HepG2 (cell line): ENCODE data around the gene MOB4. TPM values are rescaled to one million over a fixed set of nuclear protein-coding genes. Genes with fewer than 3 reads are reported as not detected.

ENCODE experiments used
- ATAC-seq: fragments of 200-7000 bp; cut with Tn5 transposase; 3 replicates; pipeline ENCODE4 v1.9.1; 2020; ENCODE audit warnings: mild to moderate bottlenecking, moderate library complexity
- BruUV-seq: library from RNA; stranded (reverse); fragments of 400-500 nt; replicated peaks from 2 replicates; lab custom pipeline; 2021; lab: Mats Ljungman, UMichigan
- CTCF ChIA-PET: fragments of 300-600 bp; formaldehyde crosslinking; extraction: SDS; loops from one replicate; lab custom pipeline; 2021; ENCODE audit warnings: low total read pairs, inconsistent platforms, low intra/inter-chr PET ratio; lab: Yijun Ruan, JAX
- POLR2A ChIA-PET: fragments of 350-600 bp; sonication (Branson Sonifier 250); formaldehyde crosslinking; loops from one replicate; lab custom pipeline; 2020; ENCODE audit warnings: antibody characterized with exemption, inconsistent platforms; lab: Yijun Ruan, JAX
- DNase-seq: peaks from one replicate; pipeline ENCODE4 v3.0.0-alpha.2; 2015; ENCODE audit warnings: low spot score
- FAIRE-seq: peaks from 3 replicates; lab custom pipeline; 2011; peaks lifted over from hg19 to GRCh38; lab: Jason Lieb, UNC
- H2AFZ ChIP-seq: one replicate; pipeline ENCODE4 v1.6.1; 2011; ENCODE audit warnings: low read length, inconsistent platforms
- H3K27ac ChIP-seq: fragments of 300-600 bp; 3 replicates; pipeline ENCODE4 v1.8.0; 2011; ENCODE audit warnings: mixed run types, mild to moderate bottlenecking, mixed read lengths, low read length, inconsistent platforms; ENCODE audit not compliant: insufficient read depth; ENCODE audit errors: extremely low read length
- H3K27me3 ChIP-seq, 2 experiments: fragments of 200-600 bp in 1 of 2; 2 replicates in 1 of 2; 3 replicates in 1 of 2; pipeline versions ENCODE4 v1.6.0 to v1.8.0; 2011; ENCODE audit warnings: low read length in 2 of 2, mild to moderate bottlenecking in 2 of 2, moderate library complexity in 2 of 2, inconsistent platforms in 1 of 2; ENCODE audit not compliant: insufficient read depth in 2 of 2, control insufficient read depth in 1 of 2
- H3K36me3 ChIP-seq, 2 experiments: fragments of 200-600 bp in 1 of 2; replicated peaks in 1 of 2; 2 replicates in 1 of 2; 3 replicates in 1 of 2; pipeline versions ENCODE4 v1.5.1 to v1.8.0; 2011; ENCODE audit warnings: low read length in 2 of 2, inconsistent platforms in 1 of 2; ENCODE audit not compliant: insufficient read depth in 2 of 2, control insufficient read depth in 1 of 2
- H3K4me1 ChIP-seq: 2 replicates; pipeline ENCODE4 v1.5.1; 2012; ENCODE audit warnings: low read length, inconsistent platforms; ENCODE audit not compliant: insufficient read depth
- H3K4me2 ChIP-seq: 2 replicates; pipeline ENCODE4 v1.6.0; 2011; ENCODE audit warnings: low read depth, low read length, inconsistent platforms
- H3K4me3 ChIP-seq, 3 experiments: fragments of 200-600 bp in 1 of 3; sonication (generic), shearing (Covaris generic) in 1 of 3; replicated peaks in 1 of 3; 2 replicates each; pipeline ENCODE4 v1.5.1; 2011 to 2016; ENCODE audit warnings: low read length in 3 of 3, inconsistent platforms in 2 of 3, low read depth in 2 of 3, mild to moderate bottlenecking in 2 of 3, control low read depth in 1 of 3, mixed read lengths in 1 of 3; ENCODE audit not compliant: insufficient read depth in 1 of 3
- H3K79me2 ChIP-seq: one replicate; pipeline ENCODE4 v1.6.1; 2011; ENCODE audit warnings: low read length, inconsistent platforms; ENCODE audit not compliant: insufficient read depth
- H3K9ac ChIP-seq: 2 replicates; pipeline ENCODE4 v1.6.0; 2011; ENCODE audit warnings: mild to moderate bottlenecking, low read depth, low read length, inconsistent platforms; ENCODE audit not compliant: insufficient read depth
- H3K9me3 ChIP-seq: 2 replicates; pipeline ENCODE4 v1.5.1; 2012; ENCODE audit warnings: mild to moderate bottlenecking, low read length
- H4K20me1 ChIP-seq: 2 replicates; pipeline ENCODE4 v1.6.0; 2011; ENCODE audit warnings: inconsistent platforms, mild to moderate bottlenecking, low read length, moderate library complexity; ENCODE audit not compliant: insufficient read depth
- HMG20A ChIP-seq: IDR thresholded peaks from 2 replicates; pipeline ENCODE4 v1.6.1; 2016; ENCODE audit warnings: borderline replicate concordance
- HNRNPH1 ChIP-seq: fragments of 200-400 bp; formaldehyde crosslinking; optimal IDR thresholded peaks from 2 replicates; pipeline ENCODE3; 2017; ENCODE audit warnings: mild to moderate bottlenecking, low read depth, low read length
- MBD4 ChIP-seq: IDR thresholded peaks from 2 replicates; pipeline ENCODE4 v1.6.1; 2012; ENCODE audit warnings: low read length, inconsistent platforms, borderline replicate concordance
- MEIS1 ChIP-seq: sonication (generic); formaldehyde crosslinking; IDR thresholded peaks from 2 replicates; pipeline ENCODE4 v1.9.0; 2021; ENCODE audit warnings: mild to moderate bottlenecking, missing genetic modification reagents, moderate library complexity, borderline replicate concordance
- MZF1 ChIP-seq: sonication (generic); formaldehyde crosslinking; IDR thresholded peaks from 2 replicates; pipeline ENCODE4 v1.8.1; 2023; ENCODE audit warnings: mild to moderate bottlenecking, missing genetic modification reagents, borderline replicate concordance
- ZFP90 ChIP-seq: sonication (generic); formaldehyde crosslinking; IDR thresholded peaks from 2 replicates; pipeline ENCODE4 v1.8.0; 2022; ENCODE audit warnings: missing genetic modification reagents, mild to moderate bottlenecking, inconsistent platforms, borderline replicate concordance
- ZNF629 ChIP-seq: sonication (generic); formaldehyde crosslinking; conservative IDR thresholded peaks from 2 replicates; pipeline ENCODE4 v1.5.0; 2020; ENCODE audit warnings: missing genetic modification reagents
- ZNF83 ChIP-seq: sonication (generic); formaldehyde crosslinking; IDR thresholded peaks from 2 replicates; pipeline ENCODE4 v1.4.0; 2020; ENCODE audit warnings: missing genetic modification reagents, mild to moderate bottlenecking, borderline replicate concordance
- WGBS: methylation state at CpG from one replicate; pipeline ENCODE4 v1.1.6; 2017; ENCODE audit warnings: low lambda C conversion rate; 5-methylcytosine and 5-hydroxymethylcytosine counted together
- in situ Hi-C: cut with HindIII; loops from 2 replicates; pipeline ENCODE4 v1.10.0; 2017; ENCODE audit warnings: low pct_unique_long_range_greater_than_20kb; ENCODE audit not compliant: extremely low pct_ligation_motif_present
- intact Hi-C: fragments of 100-400 bp; cut with micrococcal nuclease; formaldehyde crosslinking; loops from one replicate; pipeline ENCODE4 v1.10.0; 2022; ENCODE audit not compliant: unreplicated experiment
- polyA plus RNA-seq, 8 experiments: library from polyadenylated mRNA; depleted of rRNA in 3 of 8; stranded (reverse) in 7 of 8; unstranded in 1 of 8; fragments of >200 nt; fragmentation: Illumina TruSeq in 4 of 8; extraction: Trizol in 4 of 8; gene quantifications; 2 replicates each; pipeline versions ENCODE4 v1.2.1 to v1.2.3, GENCODE V29; 2011 to 2016; ENCODE audit warnings: low read depth in 4 of 8, missing spikeins in 1 of 8, mixed read lengths in 1 of 8; ENCODE audit not compliant: insufficient read depth in 1 of 8
- total RNA-seq, 5 experiments: library from RNA; depleted of rRNA; stranded (reverse); fragments of >200 nt; fragmentation: Illumina TruSeq; extraction: Trizol; gene quantifications; 2 replicates each; pipeline ENCODE4 v1.2.3, GENCODE V29; 2016; ENCODE audit warnings: low read depth in 1 of 5
- TF ChIP-seq, protein P1 (sequence below): sonication (generic); formaldehyde crosslinking; IDR thresholded peaks from 2 replicates; pipeline ENCODE4 v1.9.0; 2021; ENCODE audit warnings: missing genetic modification reagents, mild to moderate bottlenecking, borderline replicate concordance
- TF ChIP-seq, protein P2 (sequence below): sonication (generic); formaldehyde crosslinking; IDR thresholded peaks from 2 replicates; pipeline ENCODE4 v1.4.0; 2020; ENCODE audit warnings: missing genetic modification reagents

Gene MOB4
- total and polyA plus RNA-seq, 2 of the 13 experiments (the other 11 are each of a cell fraction or from before 2014, with no cell fraction given) = 35.7 to 38.6 TPM

DNA sequence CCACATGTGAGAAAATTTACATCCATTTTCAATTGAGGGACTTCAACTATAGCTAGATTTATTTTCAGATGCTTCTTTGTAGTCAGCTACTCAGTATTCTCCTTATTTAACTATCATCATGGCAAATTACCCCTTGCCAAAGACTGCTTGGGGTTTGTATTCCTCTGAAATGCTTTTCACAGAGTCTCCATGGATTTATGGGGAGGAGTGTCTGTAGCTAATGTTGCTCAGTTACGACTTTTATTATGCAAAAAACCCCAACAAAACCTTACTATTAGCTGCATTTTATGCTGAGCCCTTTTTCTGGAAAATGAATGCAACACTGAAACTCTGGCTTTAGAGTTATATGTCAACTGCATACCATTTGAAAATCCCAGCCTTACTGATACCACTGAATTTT, 80.9 kb downstream of the MOB4 start:
- Histone ChIP-seq H3K79me2 (no peaks in the 10 kb centered on the region), H3K9ac (no peak overlapping the region), H3K9me3 (no peaks in the 10 kb centered on the region), H3K27me3 (peaks cover 0 to 17% of the 10 kb centered on the region in 2 experiments; a peak in 2 of 5 replicates), H3K4me3 (no peak overlapping the region), H2AFZ (no peak overlapping the region), H3K27ac (no peak overlapping the region), H3K36me3 (no peaks in the 10 kb centered on the region), H4K20me1 (no peaks in the 10 kb centered on the region), H3K4me1 (peaks cover 23% of the 10 kb centered on the region), H3K4me2 (no peak overlapping the region)
- intact Hi-C loops (loop anchor here (5.0 kb wide), 1 partner anchor 79 kb away; the partner anchor contains the start of gene MOB4), in situ Hi-C loops (no loop called here)
- ChIA-PET POLR2A (no interaction called here), CTCF (no interaction called here)
- 0% methylated on average over 1 of the region's 1 CpG for WGBS
- BruUV-seq = no TSS peak
- no peak for TF ChIP-seq ZNF629 (CRISPR knock-in tag)
- TF ChIP-seq MEIS1 = no peak
- TF ChIP-seq MZF1 = no peak
- no peak for TF ChIP-seq ZNF83 (CRISPR knock-in tag)
- TF ChIP-seq MBD4 = no peak
- no peak for TF ChIP-seq HMG20A (CRISPR knock-in tag)
- no peak for TF ChIP-seq ZFP90 (CRISPR knock-in tag)
- TF ChIP-seq, protein P1, sequence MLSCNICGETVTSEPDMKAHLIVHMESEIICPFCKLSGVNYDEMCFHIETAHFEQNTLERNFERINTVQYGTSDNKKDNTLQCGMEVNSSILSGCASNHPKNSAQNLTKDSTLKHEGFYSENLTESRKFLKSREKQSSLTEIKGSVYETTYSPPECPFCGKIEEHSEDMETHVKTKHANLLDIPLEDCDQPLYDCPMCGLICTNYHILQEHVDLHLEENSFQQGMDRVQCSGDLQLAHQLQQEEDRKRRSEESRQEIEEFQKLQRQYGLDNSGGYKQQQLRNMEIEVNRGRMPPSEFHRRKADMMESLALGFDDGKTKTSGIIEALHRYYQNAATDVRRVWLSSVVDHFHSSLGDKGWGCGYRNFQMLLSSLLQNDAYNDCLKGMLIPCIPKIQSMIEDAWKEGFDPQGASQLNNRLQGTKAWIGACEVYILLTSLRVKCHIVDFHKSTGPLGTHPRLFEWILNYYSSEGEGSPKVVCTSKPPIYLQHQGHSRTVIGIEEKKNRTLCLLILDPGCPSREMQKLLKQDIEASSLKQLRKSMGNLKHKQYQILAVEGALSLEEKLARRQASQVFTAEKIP = no peak
- TF ChIP-seq, protein P2, sequence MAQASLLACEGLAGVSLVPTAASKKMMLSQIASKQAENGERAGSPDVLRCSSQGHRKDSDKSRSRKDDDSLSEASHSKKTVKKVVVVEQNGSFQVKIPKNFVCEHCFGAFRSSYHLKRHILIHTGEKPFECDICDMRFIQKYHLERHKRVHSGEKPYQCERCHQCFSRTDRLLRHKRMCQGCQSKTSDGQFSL = no peak
- no peak for TF ChIP-seq HNRNPH1
- DNase-seq (no peak), ATAC-seq (no peak), FAIRE-seq (no peak)
